WTC11 (cell line): ENCODE data around the gene GABRB3. TPM values are rescaled to one million over a fixed set of nuclear protein-coding genes. Genes with fewer than 3 reads are reported as not detected.

Experiments
- CREM ChIP-seq: sonication (generic); formaldehyde crosslinking; IDR thresholded peaks from 2 replicates; pipeline ENCODE4 v1.8.1; 2022; ENCODE audit warnings: mild to moderate bottlenecking, missing genetic modification reagents, moderate library complexity
- EMX1 ChIP-seq: fragments of 250-450 bp; sonication (Bioruptor Pico); IDR thresholded peaks from 2 replicates; pipeline ENCODE4 v1.8.0; 2021; ENCODE audit warnings: mild to moderate bottlenecking
- MYBL2 ChIP-seq: sonication (generic); formaldehyde crosslinking; IDR thresholded peaks from 2 replicates; pipeline ENCODE4 v1.8.1; 2023; ENCODE audit warnings: mild to moderate bottlenecking, moderate library complexity, missing genetic modification reagents
- NFE2L1 ChIP-seq: sonication (generic); formaldehyde crosslinking; IDR thresholded peaks from 2 replicates; pipeline ENCODE4 v1.8.1; 2023; ENCODE audit warnings: missing genetic modification reagents
- NR1H2 ChIP-seq: sonication (generic); formaldehyde crosslinking; IDR thresholded peaks from 2 replicates; pipeline ENCODE4 v1.9.0; 2021; ENCODE audit warnings: mild to moderate bottlenecking, moderate library complexity, missing genetic modification reagents
- NR3C1 ChIP-seq: sonication (generic); formaldehyde crosslinking; conservative IDR thresholded peaks from 2 replicates; pipeline ENCODE4 v1.8.1; 2023; ENCODE audit warnings: low read depth, mild to moderate bottlenecking, missing genetic modification reagents
- RELA ChIP-seq: sonication (generic); formaldehyde crosslinking; IDR thresholded peaks from 2 replicates; pipeline ENCODE4 v1.8.1; 2022; ENCODE audit warnings: missing genetic modification reagents, mild to moderate bottlenecking, borderline replicate concordance
- SMAD3 ChIP-seq: sonication (generic); formaldehyde crosslinking; IDR thresholded peaks from 2 replicates; pipeline ENCODE4 v1.8.0; 2022; ENCODE audit warnings: missing genetic modification reagents, mild to moderate bottlenecking, borderline replicate concordance
- TEAD4 ChIP-seq: sonication (generic); formaldehyde crosslinking; IDR thresholded peaks from 2 replicates; pipeline ENCODE4 v1.8.0; 2022; ENCODE audit warnings: mild to moderate bottlenecking, missing genetic modification reagents
- ZNF138 ChIP-seq: sonication (generic); formaldehyde crosslinking; conservative IDR thresholded peaks from 2 replicates; pipeline ENCODE4 v1.8.1; 2022; ENCODE audit warnings: mild to moderate bottlenecking, moderate library complexity, missing genetic modification reagents
- ZNF317 ChIP-seq: sonication (generic); formaldehyde crosslinking; IDR thresholded peaks from 2 replicates; pipeline ENCODE4 v1.8.1; 2023; ENCODE audit warnings: low read depth, mild to moderate bottlenecking, moderate library complexity, missing genetic modification reagents, borderline replicate concordance
- ZNF423 ChIP-seq: fragments of 250-450 bp; sonication (Bioruptor Pico); IDR thresholded peaks from 2 replicates; pipeline ENCODE4 v2.1.2; 2022; ENCODE audit warnings: mild to moderate bottlenecking, moderate library complexity
- total RNA-seq: library from RNA; stranded (reverse); gene quantifications from 3 replicates; pipeline ENCODE4 v1.2.3, GENCODE V29; 2021
- TF ChIP-seq, protein P1 (sequence below): sonication (generic); formaldehyde crosslinking; IDR thresholded peaks from 2 replicates; pipeline ENCODE4 v1.8.1; 2023; ENCODE audit warnings: mild to moderate bottlenecking, moderate library complexity, missing genetic modification reagents
- TF ChIP-seq, protein P2 (sequence below): fragments of 250-450 bp; sonication (Bioruptor Pico); IDR thresholded peaks from 2 replicates; pipeline ENCODE4 v1.8.0; 2021; ENCODE audit warnings: mild to moderate bottlenecking
- TF ChIP-seq, protein P3 (sequence below): sonication (generic); formaldehyde crosslinking; IDR thresholded peaks from 2 replicates; pipeline ENCODE4 v1.8.1; 2022; ENCODE audit warnings: low read depth, missing genetic modification reagents, borderline replicate concordance
- TF ChIP-seq, protein P4 (sequence below): sonication (generic); formaldehyde crosslinking; IDR thresholded peaks from 2 replicates; pipeline ENCODE4 v1.8.1; 2023; ENCODE audit warnings: mild to moderate bottlenecking, missing genetic modification reagents, borderline replicate concordance
- TF ChIP-seq, protein P5 (sequence below): sonication (generic); formaldehyde crosslinking; IDR thresholded peaks from 2 replicates; pipeline ENCODE4 v1.8.0; 2022; ENCODE audit warnings: mild to moderate bottlenecking, missing genetic modification reagents

Gene GABRB3
- total RNA-seq, 1 experiment from 2014 or later = 203 TPM

DNA sequence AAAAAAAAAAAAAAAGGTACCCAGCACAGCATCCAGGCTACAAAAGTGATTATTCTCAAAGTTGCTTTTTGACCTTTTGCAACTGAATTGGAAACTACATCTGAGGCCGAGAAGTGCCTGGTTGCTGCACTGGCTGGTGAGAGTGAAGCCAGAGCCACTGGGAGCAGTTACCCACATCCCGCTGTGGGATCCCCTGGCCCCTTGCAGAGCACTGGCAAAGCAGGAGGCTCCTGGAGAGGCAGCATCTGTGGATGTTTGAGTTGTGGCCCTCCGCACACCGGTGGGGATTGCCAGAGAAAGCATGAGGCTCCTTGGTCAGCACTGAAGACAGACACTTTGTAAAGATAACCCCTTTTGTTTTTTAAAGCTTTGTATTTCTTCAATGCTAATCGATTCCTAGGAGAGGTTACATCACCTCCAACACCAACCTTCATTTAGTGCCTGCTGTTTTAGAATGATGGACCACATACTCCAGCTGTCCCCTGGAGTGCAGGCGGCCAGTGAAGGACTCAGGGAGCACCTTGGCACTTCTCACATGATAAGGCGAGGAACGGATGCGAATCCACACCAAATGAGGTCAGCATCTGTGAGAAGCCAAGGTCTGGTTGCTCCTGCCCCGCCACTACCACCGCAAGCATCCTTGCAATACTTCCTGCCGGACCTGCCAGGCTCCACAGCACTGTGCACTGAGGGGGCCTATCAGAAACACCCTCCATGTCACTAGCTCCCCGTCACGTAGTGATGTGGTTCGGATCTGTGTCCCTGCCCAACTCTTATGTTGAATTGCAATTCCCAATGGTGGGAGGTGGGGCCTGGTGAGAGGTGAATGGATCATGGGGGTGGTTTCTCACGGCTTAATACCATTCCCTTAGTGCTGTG is 256.5 kb downstream of the GABRB3 start (continued):
- TF ChIP-seq, protein P1, sequence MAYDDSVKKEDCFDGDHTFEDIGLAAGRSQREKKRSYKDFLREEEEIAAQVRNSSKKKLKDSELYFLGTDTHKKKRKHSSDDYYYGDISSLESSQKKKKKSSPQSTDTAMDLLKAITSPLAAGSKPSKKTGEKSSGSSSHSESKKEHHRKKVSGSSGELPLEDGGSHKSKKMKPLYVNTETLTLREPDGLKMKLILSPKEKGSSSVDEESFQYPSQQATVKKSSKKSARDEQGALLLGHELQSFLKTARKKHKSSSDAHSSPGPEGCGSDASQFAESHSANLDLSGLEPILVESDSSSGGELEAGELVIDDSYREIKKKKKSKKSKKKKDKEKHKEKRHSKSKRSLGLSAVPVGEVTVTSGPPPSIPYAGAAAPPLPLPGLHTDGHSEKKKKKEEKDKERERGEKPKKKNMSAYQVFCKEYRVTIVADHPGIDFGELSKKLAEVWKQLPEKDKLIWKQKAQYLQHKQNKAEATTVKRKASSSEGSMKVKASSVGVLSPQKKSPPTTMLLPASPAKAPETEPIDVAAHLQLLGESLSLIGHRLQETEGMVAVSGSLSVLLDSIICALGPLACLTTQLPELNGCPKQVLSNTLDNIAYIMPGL (CRISPR knock-in tag) = no peak
- TF ChIP-seq RELA (CRISPR knock-in tag) = no peak
- TF ChIP-seq SMAD3 (CRISPR knock-in tag) = no peak
- no peak for TF ChIP-seq NFE2L1 (CRISPR knock-in tag)
- TF ChIP-seq, protein P2, sequence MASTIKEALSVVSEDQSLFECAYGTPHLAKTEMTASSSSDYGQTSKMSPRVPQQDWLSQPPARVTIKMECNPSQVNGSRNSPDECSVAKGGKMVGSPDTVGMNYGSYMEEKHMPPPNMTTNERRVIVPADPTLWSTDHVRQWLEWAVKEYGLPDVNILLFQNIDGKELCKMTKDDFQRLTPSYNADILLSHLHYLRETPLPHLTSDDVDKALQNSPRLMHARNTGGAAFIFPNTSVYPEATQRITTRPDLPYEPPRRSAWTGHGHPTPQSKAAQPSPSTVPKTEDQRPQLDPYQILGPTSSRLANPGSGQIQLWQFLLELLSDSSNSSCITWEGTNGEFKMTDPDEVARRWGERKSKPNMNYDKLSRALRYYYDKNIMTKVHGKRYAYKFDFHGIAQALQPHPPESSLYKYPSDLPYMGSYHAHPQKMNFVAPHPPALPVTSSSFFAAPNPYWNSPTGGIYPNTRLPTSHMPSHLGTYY (CRISPR knock-in tag) = no peak
- TF ChIP-seq, protein P3, sequence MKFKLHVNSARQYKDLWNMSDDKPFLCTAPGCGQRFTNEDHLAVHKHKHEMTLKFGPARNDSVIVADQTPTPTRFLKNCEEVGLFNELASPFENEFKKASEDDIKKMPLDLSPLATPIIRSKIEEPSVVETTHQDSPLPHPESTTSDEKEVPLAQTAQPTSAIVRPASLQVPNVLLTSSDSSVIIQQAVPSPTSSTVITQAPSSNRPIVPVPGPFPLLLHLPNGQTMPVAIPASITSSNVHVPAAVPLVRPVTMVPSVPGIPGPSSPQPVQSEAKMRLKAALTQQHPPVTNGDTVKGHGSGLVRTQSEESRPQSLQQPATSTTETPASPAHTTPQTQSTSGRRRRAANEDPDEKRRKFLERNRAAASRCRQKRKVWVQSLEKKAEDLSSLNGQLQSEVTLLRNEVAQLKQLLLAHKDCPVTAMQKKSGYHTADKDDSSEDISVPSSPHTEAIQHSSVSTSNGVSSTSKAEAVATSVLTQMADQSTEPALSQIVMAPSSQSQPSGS = no peak
- no peak for TF ChIP-seq ZNF423 (CRISPR knock-in tag)
- no peak for TF ChIP-seq NR1H2 (CRISPR knock-in tag)
- TF ChIP-seq ZNF138 = no peak
- TF ChIP-seq MYBL2 (CRISPR knock-in tag) = no peak
- TF ChIP-seq EMX1 (CRISPR knock-in tag) = no peak
- no peak for TF ChIP-seq NR3C1 (CRISPR knock-in tag)
- TF ChIP-seq, protein P4, sequence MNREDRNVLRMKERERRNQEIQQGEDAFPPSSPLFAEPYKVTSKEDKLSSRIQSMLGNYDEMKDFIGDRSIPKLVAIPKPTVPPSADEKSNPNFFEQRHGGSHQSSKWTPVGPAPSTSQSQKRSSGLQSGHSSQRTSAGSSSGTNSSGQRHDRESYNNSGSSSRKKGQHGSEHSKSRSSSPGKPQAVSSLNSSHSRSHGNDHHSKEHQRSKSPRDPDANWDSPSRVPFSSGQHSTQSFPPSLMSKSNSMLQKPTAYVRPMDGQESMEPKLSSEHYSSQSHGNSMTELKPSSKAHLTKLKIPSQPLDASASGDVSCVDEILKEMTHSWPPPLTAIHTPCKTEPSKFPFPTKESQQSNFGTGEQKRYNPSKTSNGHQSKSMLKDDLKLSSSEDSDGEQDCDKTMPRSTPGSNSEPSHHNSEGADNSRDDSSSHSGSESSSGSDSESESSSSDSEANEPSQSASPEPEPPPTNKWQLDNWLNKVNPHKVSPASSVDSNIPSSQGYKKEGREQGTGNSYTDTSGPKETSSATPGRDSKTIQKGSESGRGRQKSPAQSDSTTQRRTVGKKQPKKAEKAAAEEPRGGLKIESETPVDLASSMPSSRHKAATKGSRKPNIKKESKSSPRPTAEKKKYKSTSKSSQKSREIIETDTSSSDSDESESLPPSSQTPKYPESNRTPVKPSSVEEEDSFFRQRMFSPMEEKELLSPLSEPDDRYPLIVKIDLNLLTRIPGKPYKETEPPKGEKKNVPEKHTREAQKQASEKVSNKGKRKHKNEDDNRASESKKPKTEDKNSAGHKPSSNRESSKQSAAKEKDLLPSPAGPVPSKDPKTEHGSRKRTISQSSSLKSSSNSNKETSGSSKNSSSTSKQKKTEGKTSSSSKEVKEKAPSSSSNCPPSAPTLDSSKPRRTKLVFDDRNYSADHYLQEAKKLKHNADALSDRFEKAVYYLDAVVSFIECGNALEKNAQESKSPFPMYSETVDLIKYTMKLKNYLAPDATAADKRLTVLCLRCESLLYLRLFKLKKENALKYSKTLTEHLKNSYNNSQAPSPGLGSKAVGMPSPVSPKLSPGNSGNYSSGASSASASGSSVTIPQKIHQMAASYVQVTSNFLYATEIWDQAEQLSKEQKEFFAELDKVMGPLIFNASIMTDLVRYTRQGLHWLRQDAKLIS (CRISPR knock-in tag) = no peak
- no peak for TF ChIP-seq ZNF317 (CRISPR knock-in tag)
- TF ChIP-seq CREM (CRISPR knock-in tag) = no peak
- TF ChIP-seq TEAD4 (CRISPR knock-in tag) = no peak
- TF ChIP-seq, protein P5, sequence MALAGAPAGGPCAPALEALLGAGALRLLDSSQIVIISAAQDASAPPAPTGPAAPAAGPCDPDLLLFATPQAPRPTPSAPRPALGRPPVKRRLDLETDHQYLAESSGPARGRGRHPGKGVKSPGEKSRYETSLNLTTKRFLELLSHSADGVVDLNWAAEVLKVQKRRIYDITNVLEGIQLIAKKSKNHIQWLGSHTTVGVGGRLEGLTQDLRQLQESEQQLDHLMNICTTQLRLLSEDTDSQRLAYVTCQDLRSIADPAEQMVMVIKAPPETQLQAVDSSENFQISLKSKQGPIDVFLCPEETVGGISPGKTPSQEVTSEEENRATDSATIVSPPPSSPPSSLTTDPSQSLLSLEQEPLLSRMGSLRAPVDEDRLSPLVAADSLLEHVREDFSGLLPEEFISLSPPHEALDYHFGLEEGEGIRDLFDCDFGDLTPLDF (CRISPR knock-in tag) = no peak
